Osteoblast (primary cell): ENCODE data around the gene PEX5L. TPM values are rescaled to one million over a fixed set of nuclear protein-coding genes. Genes with fewer than 3 reads are reported as not detected.

Source experiments
- DNase-seq: peaks from one replicate; pipeline ENCODE4 v3.0.0; 2011; ENCODE audit warnings: low spot score, mixed read lengths; ENCODE audit not compliant: insufficient read length; ENCODE audit errors: missing footprints
- H2AFZ ChIP-seq: 2 replicates; pipeline ENCODE4 v1.6.0; 2011; ENCODE audit warnings: mild to moderate bottlenecking, low read length
- H3K27ac ChIP-seq: 2 replicates; pipeline ENCODE4 v1.5.1; 2011; ENCODE audit warnings: mild to moderate bottlenecking, low read depth, low read length, moderate library complexity
- H3K27me3 ChIP-seq: 2 replicates; pipeline ENCODE4 v1.6.0; 2012; ENCODE audit warnings: mild to moderate bottlenecking, control low read depth, inconsistent platforms, low read length, moderate library complexity; ENCODE audit not compliant: insufficient read depth
- H3K36me3 ChIP-seq: 2 replicates; pipeline ENCODE4 v1.5.1; 2011; ENCODE audit warnings: mild to moderate bottlenecking, low read length, control low read depth, moderate library complexity; ENCODE audit not compliant: insufficient read depth
- H3K4me1 ChIP-seq: 2 replicates; pipeline ENCODE4 v1.5.1; 2011; ENCODE audit warnings: mild to moderate bottlenecking, low read length, control low read depth, moderate library complexity; ENCODE audit not compliant: insufficient read depth
- H3K4me2 ChIP-seq: 2 replicates; pipeline ENCODE4 v1.6.0; 2011; ENCODE audit warnings: mild to moderate bottlenecking, low read length; ENCODE audit not compliant: insufficient read depth
- H3K4me3 ChIP-seq: fragments of 200-600 bp; sonication (generic); 3 replicates; pipeline ENCODE4 v1.5.1; 2012; ENCODE audit warnings: mild to moderate bottlenecking, low read length, inconsistent platforms; ENCODE audit not compliant: insufficient read depth
- H3K79me2 ChIP-seq: 2 replicates; pipeline ENCODE4 v1.6.0; 2012; ENCODE audit warnings: mild to moderate bottlenecking, low read length, control low read depth, inconsistent platforms; ENCODE audit not compliant: insufficient read depth
- H3K9me3 ChIP-seq: 2 replicates; pipeline ENCODE4 v1.5.1; 2011; ENCODE audit warnings: low read depth, low read length, control low read depth
- H4K20me1 ChIP-seq: 2 replicates; pipeline ENCODE4 v1.6.0; 2012; ENCODE audit warnings: mild to moderate bottlenecking, low read length, control low read depth; ENCODE audit not compliant: insufficient read depth
- total RNA-seq: library from RNA; depleted of rRNA; stranded (reverse); fragments of >200 nt; gene quantifications from 2 replicates; pipeline ENCODE4 v1.2.3, GENCODE V29; 2012
- TF ChIP-seq, protein P1 (sequence below): IDR thresholded peaks from 2 replicates; pipeline ENCODE4 v1.5.1; 2011; ENCODE audit warnings: mild to moderate bottlenecking, low read depth, low read length, moderate library complexity; ENCODE audit errors: extremely low read depth

The PEX5L gene
- total RNA-seq, 1 donor, result 1.4 TPM

DNA sequence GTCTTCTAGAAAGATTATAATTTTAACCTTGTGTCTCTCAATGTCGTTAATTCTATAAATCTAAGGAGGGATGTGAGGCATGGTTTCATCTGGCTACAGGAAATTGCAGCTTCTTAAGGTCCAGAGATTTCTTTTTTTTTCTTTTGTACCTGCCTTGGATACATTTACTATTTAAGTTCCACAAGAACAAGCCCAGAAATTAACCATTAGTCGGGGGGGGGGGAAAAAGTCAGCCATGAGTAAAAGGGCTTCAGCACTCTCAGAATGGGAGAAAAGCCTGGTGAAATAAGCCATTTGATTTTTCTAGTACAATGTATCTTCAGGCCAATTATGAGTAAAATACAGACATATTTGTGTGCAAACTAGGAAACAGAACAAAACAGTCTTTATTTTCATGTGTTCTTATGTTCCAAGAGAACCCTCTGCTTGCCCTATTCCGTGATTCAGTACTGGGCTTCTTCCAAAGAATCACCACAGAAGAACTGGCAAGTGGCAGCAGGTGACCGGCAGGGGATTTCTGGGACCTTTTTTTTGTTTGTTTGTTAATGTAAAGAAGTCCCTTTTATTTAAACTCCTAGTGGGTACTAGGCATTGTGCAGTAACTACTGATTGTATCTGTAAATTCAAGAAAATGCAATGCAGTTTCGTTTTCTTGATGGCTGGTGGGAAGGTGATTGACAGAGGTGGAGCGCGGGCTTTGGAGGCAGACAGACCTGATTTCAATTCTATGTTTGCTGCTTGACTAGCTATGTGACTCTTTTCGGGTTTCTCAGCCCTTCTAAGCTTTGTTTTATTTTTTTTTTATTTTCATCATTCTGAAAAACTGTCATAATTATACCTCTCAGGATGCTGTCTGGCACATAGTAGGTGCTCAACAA is 82.5 kb downstream of the PEX5L start:
- no peaks in the 10 kb centered on the region for H3K79me2 ChIP-seq
- no peaks in the 10 kb centered on the region for H3K9me3 ChIP-seq
- H3K36me3 ChIP-seq, result no peaks in the 10 kb centered on the region
- H2AFZ ChIP-seq, result no peak overlapping the region
- no peak overlapping the region for H3K4me2 ChIP-seq
- TF ChIP-seq, protein P1, sequence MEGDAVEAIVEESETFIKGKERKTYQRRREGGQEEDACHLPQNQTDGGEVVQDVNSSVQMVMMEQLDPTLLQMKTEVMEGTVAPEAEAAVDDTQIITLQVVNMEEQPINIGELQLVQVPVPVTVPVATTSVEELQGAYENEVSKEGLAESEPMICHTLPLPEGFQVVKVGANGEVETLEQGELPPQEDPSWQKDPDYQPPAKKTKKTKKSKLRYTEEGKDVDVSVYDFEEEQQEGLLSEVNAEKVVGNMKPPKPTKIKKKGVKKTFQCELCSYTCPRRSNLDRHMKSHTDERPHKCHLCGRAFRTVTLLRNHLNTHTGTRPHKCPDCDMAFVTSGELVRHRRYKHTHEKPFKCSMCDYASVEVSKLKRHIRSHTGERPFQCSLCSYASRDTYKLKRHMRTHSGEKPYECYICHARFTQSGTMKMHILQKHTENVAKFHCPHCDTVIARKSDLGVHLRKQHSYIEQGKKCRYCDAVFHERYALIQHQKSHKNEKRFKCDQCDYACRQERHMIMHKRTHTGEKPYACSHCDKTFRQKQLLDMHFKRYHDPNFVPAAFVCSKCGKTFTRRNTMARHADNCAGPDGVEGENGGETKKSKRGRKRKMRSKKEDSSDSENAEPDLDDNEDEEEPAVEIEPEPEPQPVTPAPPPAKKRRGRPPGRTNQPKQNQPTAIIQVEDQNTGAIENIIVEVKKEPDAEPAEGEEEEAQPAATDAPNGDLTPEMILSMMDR, result no peak
- H4K20me1 ChIP-seq, result no peaks in the 10 kb centered on the region
- H3K27me3 ChIP-seq, result peaks cover 3% of the 10 kb centered on the region
- no peak overlapping the region for H3K27ac ChIP-seq
- no peak for DNase-seq
- peaks cover 2% of the 10 kb centered on the region for H3K4me1 ChIP-seq
- H3K4me3 ChIP-seq, result no peak overlapping the region

- no peaks in the 10 kb centered on the region for H4K20me1 ChIP-seq
- H3K27ac ChIP-seq, result no peak overlapping the region
- H3K27me3 ChIP-seq, result peaks cover 3% of the 10 kb centered on the region
- no peaks in the 10 kb centered on the region for H3K36me3 ChIP-seq
- H3K4me1 ChIP-seq, result no peaks in the 10 kb centered on the region
- H3K79me2 ChIP-seq, result no peaks in the 10 kb centered on the region
- TF ChIP-seq, protein P1, result no peak
- H2AFZ ChIP-seq, result no peak overlapping the region
- no peaks in the 10 kb centered on the region for H3K9me3 ChIP-seq
- H3K4me3 ChIP-seq, result no peak overlapping the region
- DNase-seq, result no peak
- H3K4me2 ChIP-seq, result no peak overlapping the region
Measured at GRCh38 chr3:179950840-179951239, 85.9 kb downstream of the PEX5L start.

DNA sequence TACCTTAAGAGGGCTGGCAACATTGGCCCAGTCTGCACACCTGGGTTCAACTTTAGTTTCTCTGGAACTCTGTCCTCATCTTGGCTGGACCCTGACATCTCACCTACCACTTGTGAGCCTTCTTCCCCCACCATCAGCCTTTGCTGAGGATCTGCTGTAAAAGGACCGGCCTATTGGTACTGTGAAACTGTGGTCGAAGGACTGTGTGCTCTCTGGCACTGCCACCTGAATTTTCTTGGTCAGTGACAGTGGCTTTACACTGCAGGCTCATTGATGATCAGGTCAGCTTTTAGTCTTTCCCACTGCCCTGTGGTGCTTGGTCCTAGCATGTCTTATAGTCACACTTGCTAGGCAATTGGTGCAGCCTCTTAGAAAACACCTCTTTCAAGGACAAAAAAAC is 86.9 kb downstream of the PEX5L start:
- no peaks in the 10 kb centered on the region for H3K9me3 ChIP-seq
- H3K4me1 ChIP-seq, result no peaks in the 10 kb centered on the region
- H3K27me3 ChIP-seq, result peaks cover 3% of the 10 kb centered on the region
- H3K4me3 ChIP-seq, result no peak overlapping the region
- H3K4me2 ChIP-seq, result no peak overlapping the region
- H3K36me3 ChIP-seq, result no peaks in the 10 kb centered on the region
- H3K79me2 ChIP-seq, result no peaks in the 10 kb centered on the region
- no peak for DNase-seq
- no peaks in the 10 kb centered on the region for H4K20me1 ChIP-seq
- no peak overlapping the region for H3K27ac ChIP-seq
- H2AFZ ChIP-seq, result no peak overlapping the region
- TF ChIP-seq, protein P1, result no peak

GRCh38 chr3:179949412-179949811 is 87.3 kb downstream of the PEX5L start:
- Histone ChIP-seq H2AFZ (no peak overlapping the region), H3K4me2 (no peak overlapping the region), H4K20me1 (no peaks in the 10 kb centered on the region), H3K4me1 (no peaks in the 10 kb centered on the region), H3K27me3 (peaks cover 3% of the 10 kb centered on the region), H3K9me3 (no peaks in the 10 kb centered on the region), H3K36me3 (no peaks in the 10 kb centered on the region), H3K27ac (no peak overlapping the region), H3K79me2 (no peaks in the 10 kb centered on the region), H3K4me3 (no peak overlapping the region)
- TF ChIP-seq, protein P1, result no peak
- DNase-seq, result no peak
